Lower leg skin (tissue), 4 donors: ENCODE measurements around the gene SQSTM1. TPM values are rescaled to one million over a fixed set of nuclear protein-coding genes. Genes with fewer than 3 reads are reported as not detected.

Source experiments
- DNase-seq, 2 donors: peaks; one replicate each; pipeline ENCODE4 v3.0.0-alpha.2; 2019; ENCODE audit warnings: low spot score in 2 of 2
- H3K4me3 ChIP-seq: fragments of 200-600 bp; sonication (generic); 2 replicates; pipeline ENCODE4 v1.5.1; 2017; ENCODE audit warnings: mild to moderate bottlenecking, low read depth; ENCODE audit not compliant: poor library complexity, severe bottlenecking
- POLR2A ChIP-seq, 2 donors: fragments of 450-650 bp; IDR thresholded peaks; one replicate each; pipeline ENCODE4 v1.6.1; 2016 to 2017; ENCODE audit warnings: antibody characterized with exemption in 2 of 2, mild to moderate bottlenecking in 1 of 2, moderate library complexity in 1 of 2
- WGBS, 2 donors: methylation state at CpG; one replicate each; pipeline ENCODE4 v1.1.5; 2018; 5-methylcytosine and 5-hydroxymethylcytosine counted together
- intact Hi-C: fragments of 100-400 bp; cut with DNase I; formaldehyde crosslinking; loops from one replicate; pipeline ENCODE4 v1.15.0; 2023; ENCODE audit warnings: low total_unique reads
- total RNA-seq, 4 donors: library from RNA; depleted of rRNA; stranded (reverse); fragments of >200 nt; gene quantifications; one replicate each; pipeline ENCODE4 v1.1.0, GENCODE V29; 2016
- TF ChIP-seq, protein P1 (sequence below), 3 donors: fragments of 450-650 bp; IDR thresholded peaks; one replicate each; pipeline ENCODE4 v1.5.1; 2016; ENCODE audit warnings: antibody characterized with exemption in 3 of 3, mild to moderate bottlenecking in 3 of 3, moderate library complexity in 2 of 3

Gene SQSTM1
- total RNA-seq, 4 donors from 2014 or later = 263 to 508 (median 298) TPM

DNA sequence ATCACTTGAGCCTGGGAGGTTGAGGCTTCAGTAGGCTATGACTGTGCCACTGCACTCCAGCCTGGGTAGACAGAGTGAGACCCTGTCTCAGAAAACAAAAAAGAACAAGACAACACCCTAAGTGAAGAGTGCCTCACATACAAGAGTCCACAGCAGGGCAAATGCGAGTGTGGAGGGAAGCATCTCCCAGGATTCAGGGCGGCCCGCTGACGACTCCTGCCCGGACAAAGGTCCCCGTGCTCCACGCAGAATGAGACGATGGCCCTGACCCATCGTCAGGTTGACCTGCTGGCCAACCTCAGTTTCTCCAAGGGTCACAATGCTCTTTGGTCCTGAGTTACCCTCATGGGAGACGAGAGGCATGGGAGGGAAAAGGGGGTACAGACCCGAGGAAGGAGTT lies 19.6 kb downstream of the SQSTM1 start:
- no peak for DNase-seq
- WGBS, 2 donors = 88% methylated on average over 11 of the region's 11 CpGs
- H3K4me3 ChIP-seq = no peak overlapping the region
- intact Hi-C loops = no loop called here
- TF ChIP-seq, protein P1, sequence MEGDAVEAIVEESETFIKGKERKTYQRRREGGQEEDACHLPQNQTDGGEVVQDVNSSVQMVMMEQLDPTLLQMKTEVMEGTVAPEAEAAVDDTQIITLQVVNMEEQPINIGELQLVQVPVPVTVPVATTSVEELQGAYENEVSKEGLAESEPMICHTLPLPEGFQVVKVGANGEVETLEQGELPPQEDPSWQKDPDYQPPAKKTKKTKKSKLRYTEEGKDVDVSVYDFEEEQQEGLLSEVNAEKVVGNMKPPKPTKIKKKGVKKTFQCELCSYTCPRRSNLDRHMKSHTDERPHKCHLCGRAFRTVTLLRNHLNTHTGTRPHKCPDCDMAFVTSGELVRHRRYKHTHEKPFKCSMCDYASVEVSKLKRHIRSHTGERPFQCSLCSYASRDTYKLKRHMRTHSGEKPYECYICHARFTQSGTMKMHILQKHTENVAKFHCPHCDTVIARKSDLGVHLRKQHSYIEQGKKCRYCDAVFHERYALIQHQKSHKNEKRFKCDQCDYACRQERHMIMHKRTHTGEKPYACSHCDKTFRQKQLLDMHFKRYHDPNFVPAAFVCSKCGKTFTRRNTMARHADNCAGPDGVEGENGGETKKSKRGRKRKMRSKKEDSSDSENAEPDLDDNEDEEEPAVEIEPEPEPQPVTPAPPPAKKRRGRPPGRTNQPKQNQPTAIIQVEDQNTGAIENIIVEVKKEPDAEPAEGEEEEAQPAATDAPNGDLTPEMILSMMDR (IDR thresholded peaks at IDR 0.05) = no peak
- TF ChIP-seq POLR2A (IDR thresholded peaks at IDR 0.05) = no peak

DNA sequence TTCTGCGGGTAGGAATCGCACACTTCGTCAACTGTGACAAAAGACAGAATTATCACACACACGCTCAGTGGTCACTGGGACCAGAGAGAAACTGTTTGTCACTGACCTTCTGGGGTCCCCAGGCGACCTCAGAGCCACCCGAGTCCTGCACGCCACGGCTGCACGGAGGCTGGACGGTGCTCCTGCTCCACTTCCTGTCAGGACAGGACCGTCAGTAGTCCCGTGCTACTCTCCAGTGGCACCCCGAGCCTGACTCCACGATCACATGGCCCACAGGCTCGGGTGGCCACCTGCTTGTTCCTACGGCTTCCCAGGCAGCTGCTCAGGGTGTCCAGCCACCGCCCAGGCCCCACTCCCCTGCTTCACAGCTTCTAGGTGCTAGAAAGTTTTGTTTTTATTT lies 20.1 kb downstream of the SQSTM1 start:
- H3K4me3 ChIP-seq = no peak overlapping the region
- DNase-seq = no peak
- WGBS, 2 donors = 86 to 87% methylated on average over 17 of the region's 17 CpGs
- no peak for TF ChIP-seq POLR2A (IDR thresholded peaks at IDR 0.05)
- TF ChIP-seq, protein P1 (IDR thresholded peaks at IDR 0.05) = no peak
- intact Hi-C loops = no loop called here

DNA sequence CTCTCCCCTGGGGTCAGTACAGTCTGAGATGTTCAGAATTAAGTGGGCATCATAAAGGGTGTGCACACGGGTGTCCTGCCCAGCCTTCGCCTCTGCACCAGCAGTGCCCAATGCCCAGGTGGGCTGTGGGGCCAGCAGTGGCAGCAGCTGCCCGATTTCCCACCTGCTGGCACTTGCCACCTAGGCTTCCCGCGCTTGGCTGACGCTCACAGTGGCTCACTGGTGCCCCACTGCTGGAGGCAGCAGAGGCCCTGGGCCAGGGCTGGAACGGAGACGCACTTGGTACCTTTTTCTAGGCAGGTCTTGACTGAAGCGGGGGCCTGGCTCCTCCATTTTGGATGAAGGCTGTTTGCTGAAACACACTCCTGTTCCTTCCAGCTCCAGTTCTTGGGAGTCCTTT lies 20.9 kb downstream of the SQSTM1 start:
- H3K4me3 ChIP-seq = no peak overlapping the region
- WGBS, 2 donors = 88 to 93% methylated on average over 9 of the region's 9 CpGs
- DNase-seq = no peak
- intact Hi-C loops = no loop called here
- no peak for TF ChIP-seq POLR2A (IDR thresholded peaks at IDR 0.05)
- TF ChIP-seq, protein P1 (IDR thresholded peaks at IDR 0.05) = no peak

DNA sequence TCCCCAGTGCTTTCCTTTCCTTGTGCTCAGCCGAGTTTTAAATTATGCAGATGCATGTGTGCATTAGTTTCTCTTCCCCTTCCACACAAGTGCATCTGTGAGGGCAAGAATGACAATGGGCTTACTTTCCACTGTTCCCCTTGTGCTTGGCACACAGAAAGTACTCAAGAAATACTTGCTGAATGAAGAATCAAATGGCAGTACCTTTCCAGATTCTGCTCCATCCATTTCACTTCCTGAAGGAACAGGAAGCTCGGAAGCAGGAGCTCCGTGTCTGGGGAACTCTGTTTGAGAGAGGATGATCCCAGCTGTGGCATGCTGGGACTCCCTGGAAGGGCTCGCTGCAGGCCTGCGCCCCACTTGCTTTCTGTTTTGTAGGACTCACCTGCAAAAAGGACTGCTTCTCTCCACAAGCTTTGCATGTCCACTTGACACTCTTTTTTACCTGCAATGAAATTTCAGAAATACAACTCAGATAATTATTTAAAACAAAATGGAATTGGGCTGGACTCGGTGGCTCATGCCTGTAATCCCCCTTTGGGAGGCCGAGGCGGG lies 32.4 kb downstream of the SQSTM1 start:
- no peak for TF ChIP-seq POLR2A (IDR thresholded peaks at IDR 0.05)
- TF ChIP-seq, protein P1 (IDR thresholded peaks at IDR 0.05) = no peak
- intact Hi-C loops = no loop called here
- no peak for DNase-seq
- no peak overlapping the region for H3K4me3 ChIP-seq
- WGBS, 2 donors = 85 to 86% methylated on average over 8 of the region's 8 CpGs

DNA sequence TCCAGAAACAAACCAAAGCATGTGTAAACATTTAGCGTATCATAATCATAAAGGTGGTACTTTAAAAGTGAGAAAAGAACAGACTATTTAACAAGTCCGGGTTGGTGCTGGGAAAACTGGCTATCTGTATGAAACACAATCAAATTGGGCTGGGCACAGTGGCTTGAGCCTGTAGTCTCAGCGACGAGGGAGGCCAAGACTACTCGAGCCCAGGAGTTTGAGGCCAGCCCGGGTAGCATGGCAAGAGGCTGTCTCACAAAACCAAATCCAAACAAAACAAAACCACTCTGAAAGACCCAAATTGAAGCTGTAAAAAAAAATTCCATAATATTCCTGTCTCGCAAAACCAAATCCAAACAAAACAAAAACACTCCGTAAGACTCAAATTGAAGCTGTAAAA lies 33.7 kb downstream of the SQSTM1 start:
- no peak for TF ChIP-seq POLR2A (IDR thresholded peaks at IDR 0.05)
- TF ChIP-seq, protein P1 (IDR thresholded peaks at IDR 0.05) = no peak
- intact Hi-C loops = no loop called here
- 88 to 89% methylated on average over 8 of the region's 8 CpGs for WGBS, 2 donors
- H3K4me3 ChIP-seq = no peak overlapping the region
- no peak for DNase-seq

DNA sequence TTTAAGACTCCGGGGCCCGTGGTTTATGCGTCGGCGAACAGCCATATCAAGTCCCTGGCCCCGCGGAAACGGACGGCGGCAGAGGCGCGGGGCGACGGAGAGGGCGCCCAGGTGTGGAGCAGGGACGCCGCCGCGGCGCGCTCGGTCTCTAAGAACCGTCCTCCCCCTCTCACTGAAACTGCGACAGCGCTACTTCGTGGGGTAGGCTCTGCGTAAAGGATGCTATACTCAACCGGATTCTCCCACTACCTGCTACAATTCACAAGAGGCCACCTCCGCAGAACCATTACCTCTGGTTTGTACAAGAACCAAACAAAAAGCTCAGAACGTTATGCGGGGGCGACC lies 37.5 kb downstream of the SQSTM1 start:
- TF ChIP-seq, protein P1 (IDR thresholded peaks at IDR 0.05) = no peak
- no peak for DNase-seq
- WGBS, 2 donors = 0 to 1% methylated on average over 22 to 29 of the region's 32 CpGs
- H3K4me3 ChIP-seq = peak overlapping the region; percentile 84
- intact Hi-C loops = no loop called here
